Neural crest cell (in vitro differentiated cells): ENCODE data around the gene WDR77. TPM values are rescaled to one million over a fixed set of nuclear protein-coding genes. Genes with fewer than 3 reads are reported as not detected.

Experiments used
- DNase-seq: peaks from one replicate; pipeline ENCODE4 v3.0.0; 2021; ENCODE audit warnings: low read depth, mixed read lengths, low spot score
- H3K27ac Mint-ChIP-seq: one replicate; pipeline ENCODE4 v1.8.0; 2021; ENCODE audit warnings: mild to moderate bottlenecking, mixed read lengths; ENCODE audit not compliant: unreplicated experiment
- H3K27me3 Mint-ChIP-seq: 2 replicates; pipeline ENCODE4 v1.8.0; 2021; ENCODE audit warnings: low read depth, mild to moderate bottlenecking, mixed read lengths
- H3K36me3 Mint-ChIP-seq: 2 replicates; pipeline ENCODE4 v1.8.0; 2021; ENCODE audit warnings: low read depth, mild to moderate bottlenecking, mixed read lengths
- H3K4me1 Mint-ChIP-seq: 2 replicates; pipeline ENCODE4 v1.8.0; 2021; ENCODE audit warnings: mixed read lengths
- H3K4me3 Mint-ChIP-seq: one replicate; pipeline ENCODE4 v1.8.0; 2021; ENCODE audit warnings: mild to moderate bottlenecking, mixed read lengths
- H3K9me3 Mint-ChIP-seq: 2 replicates; pipeline ENCODE4 v1.8.0; 2021; ENCODE audit warnings: mixed read lengths
- total RNA-seq: library from RNA; stranded (reverse); gene quantifications from 2 replicates; pipeline ENCODE4 v1.2.1, GENCODE V29; 2021
- TF ChIP-seq, protein P1 (sequence below): fragments of 200-600 bp; sonication (generic); conservative IDR thresholded peaks from 2 replicates; pipeline ENCODE4 v1.5.0; 2021; ENCODE audit warnings: antibody characterized with exemption, mild to moderate bottlenecking

Gene WDR77
- total RNA-seq, 1 donor from 2014 or later, result 58.7 TPM

GRCh38 chr1:111489604-111490003, 40.5 kb upstream of the WDR77 start:
- Mint-ChIP-seq H3K27me3 (peaks cover 2% of the 10 kb centered on the region), H3K4me1 (peaks cover 5% of the 10 kb centered on the region), H3K36me3 (no peaks in the 10 kb centered on the region), H3K27ac (no peak overlapping the region), H3K4me3 (no peak overlapping the region), H3K9me3 (peaks cover 2% of the 10 kb centered on the region)
- DNase-seq, result no peak
- TF ChIP-seq, protein P1, sequence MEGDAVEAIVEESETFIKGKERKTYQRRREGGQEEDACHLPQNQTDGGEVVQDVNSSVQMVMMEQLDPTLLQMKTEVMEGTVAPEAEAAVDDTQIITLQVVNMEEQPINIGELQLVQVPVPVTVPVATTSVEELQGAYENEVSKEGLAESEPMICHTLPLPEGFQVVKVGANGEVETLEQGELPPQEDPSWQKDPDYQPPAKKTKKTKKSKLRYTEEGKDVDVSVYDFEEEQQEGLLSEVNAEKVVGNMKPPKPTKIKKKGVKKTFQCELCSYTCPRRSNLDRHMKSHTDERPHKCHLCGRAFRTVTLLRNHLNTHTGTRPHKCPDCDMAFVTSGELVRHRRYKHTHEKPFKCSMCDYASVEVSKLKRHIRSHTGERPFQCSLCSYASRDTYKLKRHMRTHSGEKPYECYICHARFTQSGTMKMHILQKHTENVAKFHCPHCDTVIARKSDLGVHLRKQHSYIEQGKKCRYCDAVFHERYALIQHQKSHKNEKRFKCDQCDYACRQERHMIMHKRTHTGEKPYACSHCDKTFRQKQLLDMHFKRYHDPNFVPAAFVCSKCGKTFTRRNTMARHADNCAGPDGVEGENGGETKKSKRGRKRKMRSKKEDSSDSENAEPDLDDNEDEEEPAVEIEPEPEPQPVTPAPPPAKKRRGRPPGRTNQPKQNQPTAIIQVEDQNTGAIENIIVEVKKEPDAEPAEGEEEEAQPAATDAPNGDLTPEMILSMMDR, result no peak

DNA sequence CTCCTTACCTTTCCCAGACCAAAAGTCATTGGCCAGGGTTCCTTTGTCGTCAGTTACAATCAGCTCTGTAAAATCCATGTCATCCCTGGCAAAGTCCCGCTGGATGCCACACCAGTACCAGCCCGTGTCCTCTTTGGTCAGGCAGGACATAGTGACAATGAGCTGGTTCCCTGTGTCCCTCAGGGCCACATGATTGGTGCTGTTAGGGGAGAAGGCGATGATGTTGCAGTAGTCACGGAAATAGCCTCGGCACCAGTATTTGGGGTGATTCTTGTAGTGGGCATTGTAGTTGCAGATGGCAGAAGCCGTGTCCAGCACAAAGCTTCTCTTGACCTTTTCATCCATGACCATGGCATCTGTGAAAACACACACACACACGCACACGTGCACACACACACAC, 39.6 kb upstream of the WDR77 start:
- H3K4me3 Mint-ChIP-seq, result no peak overlapping the region
- H3K4me1 Mint-ChIP-seq, result peaks cover 5% of the 10 kb centered on the region
- DNase-seq, result no peak
- H3K27ac Mint-ChIP-seq, result no peak overlapping the region
- H3K9me3 Mint-ChIP-seq, result no peaks in the 10 kb centered on the region
- H3K36me3 Mint-ChIP-seq, result no peaks in the 10 kb centered on the region
- H3K27me3 Mint-ChIP-seq, result no peaks in the 10 kb centered on the region
- TF ChIP-seq, protein P1, result no peak

DNA sequence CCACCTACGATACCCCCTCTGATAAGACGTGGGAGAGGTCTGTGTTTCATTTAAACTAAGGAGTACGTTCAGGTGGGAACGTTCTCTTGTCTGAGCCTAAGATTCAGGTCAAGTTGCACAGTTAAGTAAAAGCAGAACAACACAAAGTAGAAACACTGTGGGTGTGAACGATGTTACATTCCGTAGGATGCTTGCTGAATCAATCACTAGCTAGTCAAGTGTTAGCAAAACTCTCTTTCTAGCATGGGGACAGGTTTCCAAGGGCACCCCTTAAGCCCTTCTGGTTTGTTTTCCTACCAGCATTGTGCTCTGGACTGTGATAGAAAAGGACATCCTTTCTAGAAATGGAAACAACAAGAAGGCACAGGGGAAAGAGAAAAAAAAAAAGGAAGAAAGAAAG, 38.1 kb upstream of the WDR77 start:
- H3K27me3 Mint-ChIP-seq, result no peaks in the 10 kb centered on the region
- no peaks in the 10 kb centered on the region for H3K4me1 Mint-ChIP-seq
- no peaks in the 10 kb centered on the region for H3K36me3 Mint-ChIP-seq

GRCh38 chr1:111486431-111486830, 37.4 kb upstream of the WDR77 start:
- no peaks in the 10 kb centered on the region for H3K9me3 Mint-ChIP-seq
- H3K36me3 Mint-ChIP-seq, result no peaks in the 10 kb centered on the region
- DNase-seq, result no peak
- H3K4me1 Mint-ChIP-seq, result no peaks in the 10 kb centered on the region
- TF ChIP-seq, protein P1, result no peak
- no peak overlapping the region for H3K4me3 Mint-ChIP-seq
- no peak overlapping the region for H3K27ac Mint-ChIP-seq
- H3K27me3 Mint-ChIP-seq, result peaks cover 2% of the 10 kb centered on the region

More for the DNA sequence above, 38.1 kb upstream of the WDR77 start:
- TF ChIP-seq, protein P1, result no peak
- Mint-ChIP-seq H3K27ac (no peak overlapping the region), H3K4me3 (no peak overlapping the region), H3K9me3 (no peaks in the 10 kb centered on the region)
- no peak for DNase-seq

- Mint-ChIP-seq H3K4me1 (no peaks in the 10 kb centered on the region), H3K27ac (no peak overlapping the region), H3K9me3 (no peaks in the 10 kb centered on the region), H3K36me3 (no peaks in the 10 kb centered on the region), H3K4me3 (no peak overlapping the region), H3K27me3 (peaks cover 5% of the 10 kb centered on the region)
- TF ChIP-seq, protein P1, result no peak
- no peak for DNase-seq
Measured at GRCh38 chr1:111484391-111485026, 35.5 kb upstream of the WDR77 start.
